H9 (cell line): ENCODE results near the gene CYP2U1. TPM values are rescaled to one million over a fixed set of nuclear protein-coding genes. Genes with fewer than 3 reads are reported as not detected.

Experiments
- DNase-seq: peaks from one replicate; pipeline ENCODE4 v3.0.0-alpha.2; 2017
- H2AFZ ChIP-seq: one replicate; pipeline ENCODE4 v1.6.1; 2013; ENCODE audit warnings: mild to moderate bottlenecking, low read length, control low read depth, moderate library complexity
- H2AK5ac ChIP-seq: 2 replicates; pipeline ENCODE4 v1.6.1; 2013; ENCODE audit warnings: low read length, control low read depth, mixed read lengths; ENCODE audit not compliant: insufficient read length
- H2BK120ac ChIP-seq: one replicate; pipeline ENCODE4 v1.6.1; 2013; ENCODE audit warnings: low read depth, mild to moderate bottlenecking, low read length, control low read depth, inconsistent platforms; ENCODE audit not compliant: poor library complexity, severe bottlenecking
- H2BK12ac ChIP-seq: 2 replicates; pipeline ENCODE4 v1.6.1; 2013; ENCODE audit warnings: low read length, control low read depth, mixed read lengths, low read depth; ENCODE audit not compliant: insufficient read length
- H2BK15ac ChIP-seq: 2 replicates; pipeline ENCODE4 v1.6.1; 2013; ENCODE audit warnings: low read depth, low read length, control low read depth
- H2BK20ac ChIP-seq: one replicate; pipeline ENCODE4 v1.6.1; 2013; ENCODE audit warnings: low read depth, mild to moderate bottlenecking, low read length, control low read depth, inconsistent platforms; ENCODE audit not compliant: poor library complexity, severe bottlenecking
- H2BK5ac ChIP-seq: 2 replicates; pipeline ENCODE4 v1.6.1; 2013; ENCODE audit warnings: low read length, control low read depth, mixed read lengths; ENCODE audit not compliant: insufficient read length
- H3K14ac ChIP-seq: 2 replicates; pipeline ENCODE4 v1.6.1; 2013; ENCODE audit warnings: low read length, control low read depth; ENCODE audit not compliant: insufficient read depth
- H3K18ac ChIP-seq: 2 replicates; pipeline ENCODE4 v1.6.1; 2013; ENCODE audit warnings: low read depth, mild to moderate bottlenecking, mixed read lengths, low read length, control low read depth; ENCODE audit not compliant: insufficient read length
- H3K23ac ChIP-seq: 2 replicates; pipeline ENCODE4 v1.6.1; 2013; ENCODE audit warnings: low read length, control low read depth, mixed read lengths, low read depth; ENCODE audit not compliant: insufficient read length
- H3K23me2 ChIP-seq: 2 replicates; pipeline ENCODE4 v1.6.1; 2013; ENCODE audit warnings: low read depth, mild to moderate bottlenecking, mixed read lengths, low read length, control low read depth; ENCODE audit not compliant: insufficient read length, poor library complexity, severe bottlenecking
- H3K27ac ChIP-seq: 2 replicates; pipeline ENCODE4 v1.5.1; 2013; ENCODE audit warnings: low read length, control low read depth, mixed read lengths, low read depth; ENCODE audit not compliant: insufficient read length
- H3K27me3 ChIP-seq: 2 replicates; pipeline ENCODE4 v1.6.1; 2013; ENCODE audit warnings: low read length, control low read depth, inconsistent platforms; ENCODE audit not compliant: insufficient read depth
- H3K4ac ChIP-seq: 2 replicates; pipeline ENCODE4 v1.6.1; 2013; ENCODE audit warnings: low read depth, mild to moderate bottlenecking, control low read depth, inconsistent platforms, low read length, moderate library complexity
- H3K4me1 ChIP-seq: 2 replicates; pipeline ENCODE4 v1.6.1; 2013; ENCODE audit warnings: low read length, control low read depth, inconsistent platforms; ENCODE audit not compliant: insufficient read depth
- H3K4me2 ChIP-seq: 2 replicates; pipeline ENCODE4 v1.6.1; 2013; ENCODE audit warnings: low read length, control low read depth, mixed read lengths; ENCODE audit not compliant: insufficient read length, insufficient read depth
- H3K56ac ChIP-seq: 2 replicates; pipeline ENCODE4 v1.6.1; 2013; ENCODE audit warnings: low read depth, mild to moderate bottlenecking, mixed read lengths, low read length, control low read depth; ENCODE audit not compliant: insufficient read length
- H3K79me1 ChIP-seq: 2 replicates; pipeline ENCODE4 v1.6.1; 2013; ENCODE audit warnings: low read depth, mild to moderate bottlenecking, moderate library complexity, low read length, control low read depth, inconsistent platforms; ENCODE audit not compliant: insufficient read depth, poor library complexity, severe bottlenecking
- H3K79me2 ChIP-seq: 2 replicates; pipeline ENCODE4 v1.6.1; 2013; ENCODE audit warnings: low read length, control low read depth, inconsistent platforms; ENCODE audit not compliant: insufficient read depth
- H3K9ac ChIP-seq: 2 replicates; pipeline ENCODE4 v1.6.1; 2013; ENCODE audit warnings: low read length, control low read depth, mixed read lengths; ENCODE audit not compliant: insufficient read length; ENCODE audit errors: extremely low read depth
- H3K9me3 ChIP-seq: one replicate; pipeline ENCODE4 v1.6.1; 2013; ENCODE audit warnings: low read depth, low read length, inconsistent platforms; ENCODE audit not compliant: control insufficient read depth
- H3T11ph ChIP-seq: one replicate; pipeline ENCODE4 v1.6.1; 2013; ENCODE audit warnings: mild to moderate bottlenecking, low read length, control low read depth, inconsistent platforms
- H4K20me1 ChIP-seq: one replicate; pipeline ENCODE4 v1.6.1; 2013; ENCODE audit not compliant: control insufficient read depth, insufficient read length, insufficient read depth
- H4K5ac ChIP-seq: 2 replicates; pipeline ENCODE4 v1.6.1; 2013; ENCODE audit warnings: low read depth, mild to moderate bottlenecking, mixed read lengths, low read length, control low read depth; ENCODE audit not compliant: insufficient read length
- H4K8ac ChIP-seq: replicated peaks from 2 replicates; pipeline ENCODE4 v1.6.1; 2013; ENCODE audit warnings: low read length, control low read depth, mixed read lengths, low read depth; ENCODE audit not compliant: insufficient read length
- H4K91ac ChIP-seq: 2 replicates; pipeline ENCODE4 v1.6.1; 2013; ENCODE audit warnings: low read depth, mild to moderate bottlenecking, moderate library complexity, mixed read lengths, low read length, control low read depth; ENCODE audit not compliant: insufficient read length
- H3K27ac Mint-ChIP-seq, 3 experiments: 2 replicates in 2 of 3; 3 replicates in 1 of 3; pipeline ENCODE4 v1.8.0; 2020 to 2021; ENCODE audit warnings: mixed read lengths in 3 of 3, mild to moderate bottlenecking in 1 of 3, moderate library complexity in 1 of 3
- H3K27me3 Mint-ChIP-seq: 2 replicates; pipeline ENCODE4 v1.8.0; 2021; ENCODE audit warnings: low read depth, mild to moderate bottlenecking, moderate library complexity, mixed read lengths
- H3K36me3 Mint-ChIP-seq, 3 experiments: 2 replicates in 2 of 3; 3 replicates in 1 of 3; pipeline ENCODE4 v1.8.0; 2020 to 2021; ENCODE audit warnings: low read depth in 3 of 3, mixed read lengths in 3 of 3; ENCODE audit not compliant: insufficient read depth in 1 of 3
- H3K4me1 Mint-ChIP-seq, 2 experiments: 2 replicates each; pipeline ENCODE4 v1.8.0; 2020; ENCODE audit warnings: mixed read lengths in 2 of 2
- H3K4me3 Mint-ChIP-seq, 2 experiments: 2 replicates in 1 of 2; 3 replicates in 1 of 2; pipeline ENCODE4 v1.8.0; 2020 to 2021; ENCODE audit warnings: mild to moderate bottlenecking in 2 of 2, mixed read lengths in 2 of 2, moderate library complexity in 1 of 2
- H3K9me3 Mint-ChIP-seq, 2 experiments: 2 replicates in 1 of 2; 3 replicates in 1 of 2; pipeline ENCODE4 v1.8.0; 2020; ENCODE audit warnings: mild to moderate bottlenecking in 2 of 2, mixed read lengths in 2 of 2, moderate library complexity in 1 of 2
- WGBS: extraction: QIAGEN DNeasy Blood & Tissue Kit; methylation state at CpG from one replicate; pipeline ENCODE4 v1.1.7; 2013; ENCODE audit warnings: missing lambda C conversion rate, low lambda C conversion rate, mixed read lengths; ENCODE audit not compliant: insufficient read length; ENCODE audit errors: extremely low coverage; 5-methylcytosine and 5-hydroxymethylcytosine counted together
- total RNA-seq: library from RNA; stranded (reverse); gene quantifications from 2 replicates; pipeline ENCODE4 v1.2.1, GENCODE V29; 2021
- TF ChIP-seq, protein P1 (sequence below): fragments of 200-600 bp; sonication (generic); conservative IDR thresholded peaks from 3 replicates; pipeline ENCODE4 v1.8.0; 2021; ENCODE audit warnings: antibody characterized with exemption, mild to moderate bottlenecking

The CYP2U1 gene
- total RNA-seq, 1 experiment from 2014 or later = 9.6 TPM

DNA sequence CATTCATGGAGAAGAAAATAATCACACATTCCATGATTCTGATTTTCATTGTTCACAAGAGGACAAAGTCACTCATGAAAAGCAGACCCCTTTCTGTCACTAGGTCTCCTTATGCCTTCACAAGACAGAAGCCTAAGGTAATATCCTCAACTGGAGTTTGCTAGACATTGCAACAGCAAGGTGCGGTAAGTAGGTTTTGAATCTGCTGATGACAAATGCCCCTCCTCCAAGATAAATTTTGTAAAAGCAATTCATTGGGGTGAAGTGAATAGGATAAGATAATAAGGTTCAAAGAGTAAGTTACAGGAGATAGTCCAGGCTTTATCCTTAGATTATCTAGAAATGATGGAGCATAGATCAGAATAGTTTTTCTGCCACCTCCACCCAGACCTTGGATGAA lies 16.1 kb upstream of the CYP2U1 start:
- no peak overlapping the region for H2BK15ac ChIP-seq
- H2BK12ac ChIP-seq = no peak overlapping the region
- no peak overlapping the region for H3K4ac ChIP-seq
- peaks cover 2 to 27% (median 9%) of the 10 kb centered on the region in 3 experiments; a peak in 6 of 7 replicates for H3K36me3 Mint-ChIP-seq
- no peak overlapping the region for H3K56ac ChIP-seq
- no peak overlapping the region for H2BK20ac ChIP-seq
- H2BK5ac ChIP-seq = no peak overlapping the region
- no peak overlapping the region for H3K4me2 ChIP-seq
- no peak overlapping the region for H3K9ac ChIP-seq
- H3K18ac ChIP-seq = no peak overlapping the region
- no peak overlapping the region for H4K8ac ChIP-seq
- no peaks in the 10 kb centered on the region for H3K23me2 ChIP-seq
- H2BK120ac ChIP-seq = no peak overlapping the region
- no peak for DNase-seq
- peaks cover 2 to 13% of the 10 kb centered on the region in 2 experiments; a peak in 4 of 5 replicates for H3K9me3 Mint-ChIP-seq
- no peak overlapping the region for H3K27ac ChIP-seq
- no peaks in the 10 kb centered on the region for H3K27me3 ChIP-seq
- TF ChIP-seq, protein P1, sequence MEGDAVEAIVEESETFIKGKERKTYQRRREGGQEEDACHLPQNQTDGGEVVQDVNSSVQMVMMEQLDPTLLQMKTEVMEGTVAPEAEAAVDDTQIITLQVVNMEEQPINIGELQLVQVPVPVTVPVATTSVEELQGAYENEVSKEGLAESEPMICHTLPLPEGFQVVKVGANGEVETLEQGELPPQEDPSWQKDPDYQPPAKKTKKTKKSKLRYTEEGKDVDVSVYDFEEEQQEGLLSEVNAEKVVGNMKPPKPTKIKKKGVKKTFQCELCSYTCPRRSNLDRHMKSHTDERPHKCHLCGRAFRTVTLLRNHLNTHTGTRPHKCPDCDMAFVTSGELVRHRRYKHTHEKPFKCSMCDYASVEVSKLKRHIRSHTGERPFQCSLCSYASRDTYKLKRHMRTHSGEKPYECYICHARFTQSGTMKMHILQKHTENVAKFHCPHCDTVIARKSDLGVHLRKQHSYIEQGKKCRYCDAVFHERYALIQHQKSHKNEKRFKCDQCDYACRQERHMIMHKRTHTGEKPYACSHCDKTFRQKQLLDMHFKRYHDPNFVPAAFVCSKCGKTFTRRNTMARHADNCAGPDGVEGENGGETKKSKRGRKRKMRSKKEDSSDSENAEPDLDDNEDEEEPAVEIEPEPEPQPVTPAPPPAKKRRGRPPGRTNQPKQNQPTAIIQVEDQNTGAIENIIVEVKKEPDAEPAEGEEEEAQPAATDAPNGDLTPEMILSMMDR = no peak
- H4K91ac ChIP-seq = no peak overlapping the region
- H3K79me2 ChIP-seq = no peaks in the 10 kb centered on the region
- H2AFZ ChIP-seq = no peak overlapping the region
- peaks cover 11 to 27% of the 10 kb centered on the region in 2 experiments for H3K4me1 Mint-ChIP-seq
- H3K14ac ChIP-seq = no peak overlapping the region
- H4K20me1 ChIP-seq = no peaks in the 10 kb centered on the region
- no peak overlapping the region for H3K4me3 Mint-ChIP-seq
- no peak overlapping the region for H2AK5ac ChIP-seq
- no CpG with 5 or more reads among the region's 1 CpG for WGBS
- no peaks in the 10 kb centered on the region for H3K4me1 ChIP-seq
- H3K27ac Mint-ChIP-seq = no peak overlapping the region
- H3K27me3 Mint-ChIP-seq = no peaks in the 10 kb centered on the region; the same call in 1 of the 2 replicates
- H3K79me1 ChIP-seq = no peaks in the 10 kb centered on the region
- no peaks in the 10 kb centered on the region for H3K9me3 ChIP-seq
- no peak overlapping the region for H3T11ph ChIP-seq
- no peak overlapping the region for H4K5ac ChIP-seq
- no peak overlapping the region for H3K23ac ChIP-seq
